ENCODE measurements around the gene MMD2.
"Not testable (repeated sequence)": the region's sequence is repeated elsewhere in the genome, so short reads cannot be mapped to it uniquely, and the experiment has no call there.

MMD2 gene, protein sequence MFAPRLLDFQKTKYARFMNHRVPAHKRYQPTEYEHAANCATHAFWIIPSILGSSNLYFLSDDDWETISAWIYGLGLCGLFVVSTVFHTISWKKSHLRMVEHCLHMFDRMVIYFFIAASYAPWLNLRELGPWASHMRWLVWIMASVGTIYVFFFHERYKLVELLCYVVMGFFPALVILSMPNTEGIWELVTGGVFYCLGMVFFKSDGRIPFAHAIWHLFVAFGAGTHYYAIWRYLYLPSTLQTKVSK

DNA sequence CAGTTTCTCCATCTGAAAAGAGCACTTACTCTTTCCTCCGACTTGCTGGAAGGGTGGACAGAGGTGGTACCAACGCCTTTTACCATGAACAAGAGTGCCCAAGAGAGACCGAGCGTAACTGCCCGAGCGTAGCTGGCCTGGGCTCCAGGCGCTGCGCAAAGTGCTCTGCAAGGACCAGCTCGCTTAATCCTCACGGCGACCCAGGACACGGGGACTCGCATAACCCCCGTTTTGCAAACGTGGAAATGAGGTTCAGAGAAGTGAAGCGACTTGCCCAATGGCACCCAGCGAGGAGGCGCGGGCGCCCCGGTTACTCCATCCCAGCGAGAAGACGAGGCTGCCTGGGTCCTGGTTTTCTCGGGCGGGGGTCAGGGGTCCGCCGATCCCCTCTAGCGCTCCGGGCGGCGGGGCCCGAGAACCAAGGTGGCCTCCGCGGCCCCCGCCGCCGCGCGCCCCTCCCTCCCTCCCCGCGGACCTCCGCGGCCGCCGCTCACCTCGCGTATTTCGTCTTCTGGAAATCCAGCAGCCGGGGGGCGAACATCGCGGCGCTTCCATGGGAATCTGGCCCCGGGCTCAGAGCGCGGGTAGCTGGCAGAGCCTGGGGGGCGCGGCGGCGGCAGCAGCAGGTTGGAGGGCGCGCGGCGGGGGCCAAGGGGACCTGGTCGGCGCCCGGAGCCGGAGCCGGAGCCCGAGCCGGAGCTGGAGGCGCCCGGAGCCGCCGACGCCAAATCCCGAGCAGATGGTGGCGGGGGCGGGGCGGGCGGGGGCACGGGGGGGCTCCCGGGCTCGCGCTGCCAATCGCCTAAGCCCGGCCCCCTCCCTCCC, at the start of gene MMD2:
Gene MMD2 (minus strand): TSS at position 711 of the 825 bp plus-strand sequence. CDS start 170 bp downstream, at position 541.
- DNase-seq: peak; percentile 2

DNA sequence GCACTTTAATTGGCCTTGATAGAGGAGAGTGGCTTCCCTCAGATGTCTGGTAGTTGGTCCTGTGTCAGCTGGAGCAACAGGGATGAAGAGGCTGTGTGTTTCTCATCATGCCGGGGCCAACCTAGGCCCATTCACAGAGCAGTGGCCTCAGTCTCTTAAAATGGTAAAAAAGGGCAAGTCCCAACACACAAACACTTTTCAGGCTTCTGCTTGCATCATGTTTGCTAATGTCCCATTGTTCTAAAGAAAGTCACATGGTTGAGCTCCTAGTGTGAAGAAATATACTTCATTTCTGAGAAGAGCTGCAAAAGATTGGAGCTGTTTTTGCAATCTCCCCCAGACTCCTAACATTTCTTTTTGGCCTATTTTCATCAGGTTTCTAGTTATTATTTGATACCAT, 46.1 kb upstream of the MMD2 start:
- no peak for DNase-seq

DNA sequence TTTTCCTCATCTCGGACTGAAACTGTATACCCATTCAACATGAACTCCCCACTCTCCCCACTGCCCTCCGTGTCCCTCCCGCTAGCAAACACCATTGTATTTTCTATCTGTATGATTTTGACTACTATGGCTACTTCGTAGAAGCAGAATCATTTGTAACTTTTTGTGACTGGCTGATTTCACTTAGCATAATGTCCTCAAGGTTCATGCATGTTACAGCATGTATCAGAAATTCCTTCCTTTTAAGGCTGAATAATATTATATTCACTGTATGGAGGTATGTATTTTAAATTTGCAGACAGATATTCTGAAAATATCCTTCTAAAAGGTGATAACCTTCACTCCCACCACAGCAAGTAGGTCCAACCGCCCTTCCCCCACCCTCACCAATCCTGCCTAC, 42.9 kb upstream of the MMD2 start:
- DNase-seq: no peak

DNA sequence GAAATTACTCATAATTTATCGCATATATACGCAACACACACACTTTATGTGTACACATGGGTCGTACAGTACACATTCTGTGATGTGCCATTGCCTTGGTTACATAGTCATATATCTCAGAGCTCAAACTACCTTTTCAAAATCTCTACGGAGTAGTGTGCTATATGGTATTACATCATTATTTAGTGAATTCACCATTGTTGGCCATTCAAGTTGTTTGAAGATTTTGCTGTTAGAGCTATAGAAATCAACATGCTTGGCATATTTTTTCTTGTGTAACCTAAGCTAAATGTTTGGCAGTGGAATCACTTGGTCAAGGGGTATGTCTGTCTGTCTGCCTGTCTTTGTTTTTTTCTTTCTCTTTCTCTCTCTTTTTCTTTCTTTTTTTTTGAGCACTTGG, 42.0 kb upstream of the MMD2 start:
- DNase-seq: no peak

DNA sequence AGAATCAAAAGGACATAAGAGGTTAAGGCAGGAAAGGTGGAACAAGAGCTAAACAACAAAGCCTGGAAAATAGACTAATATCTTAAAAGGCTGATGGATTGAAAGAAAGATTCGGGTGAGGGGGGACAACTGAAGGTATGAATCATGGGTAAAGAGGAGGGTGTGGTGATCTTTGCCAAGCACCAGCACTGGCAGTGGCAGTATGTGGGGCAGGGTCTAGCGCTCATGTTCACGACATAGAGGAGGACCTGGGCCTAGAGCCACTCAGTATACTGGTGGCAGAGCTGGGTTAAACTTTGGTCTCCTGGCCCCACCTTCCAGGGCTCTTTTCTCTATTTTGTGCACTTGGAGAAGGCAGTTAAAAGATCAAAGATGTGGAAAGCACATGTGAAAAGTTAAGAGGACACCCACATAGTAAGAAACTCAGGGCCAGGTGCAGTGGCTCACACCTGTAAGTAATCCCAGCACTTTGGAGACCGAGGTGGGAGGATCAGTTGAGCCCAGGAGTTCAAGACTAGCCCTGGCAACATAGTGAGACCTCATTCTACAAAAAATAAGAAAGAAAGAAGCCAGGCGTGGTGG, 40.5 kb upstream of the MMD2 start:
- DNase-seq: no peak

DNA sequence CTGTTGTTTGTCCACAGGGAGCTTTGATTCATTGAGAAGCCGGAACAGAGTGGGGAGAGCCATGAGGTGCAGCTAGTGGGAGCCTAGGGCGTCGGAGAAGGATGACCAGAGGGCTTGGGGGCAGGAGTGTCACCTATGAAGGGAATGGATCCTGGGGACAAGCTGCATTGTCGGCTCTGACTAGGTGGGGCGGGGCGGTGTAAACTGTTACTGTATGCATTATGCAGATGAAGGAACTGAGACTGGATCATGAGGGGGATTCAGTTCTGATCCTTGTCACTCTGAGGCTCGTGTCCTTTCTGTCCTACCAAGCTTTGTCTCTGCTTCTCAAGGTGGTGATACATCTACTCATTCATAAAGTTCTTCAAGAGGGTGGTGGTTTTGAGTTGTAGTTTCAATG, 39.9 kb upstream of the MMD2 start:
- no peak for DNase-seq

DNA sequence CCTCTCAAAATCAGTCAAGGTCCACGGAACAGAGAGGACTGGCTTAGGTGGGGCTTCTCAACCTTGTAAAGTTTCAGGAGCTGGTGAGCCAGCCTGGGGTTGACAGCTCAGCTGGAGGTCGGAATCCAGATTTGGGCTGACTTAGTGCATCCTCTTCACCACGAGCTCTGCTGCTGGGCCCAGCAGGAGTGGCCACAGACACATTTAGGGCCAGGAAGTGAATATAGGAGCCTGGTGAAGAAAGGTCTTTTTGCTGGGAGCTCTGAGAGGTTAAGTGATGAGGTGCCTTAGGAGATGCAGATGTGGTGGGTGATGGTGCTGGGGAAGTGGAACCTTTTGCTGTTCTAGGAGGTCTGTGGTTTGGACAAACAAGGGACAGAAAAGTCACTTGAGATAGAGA, 39.3 kb upstream of the MMD2 start:
- no peak for DNase-seq

DNA sequence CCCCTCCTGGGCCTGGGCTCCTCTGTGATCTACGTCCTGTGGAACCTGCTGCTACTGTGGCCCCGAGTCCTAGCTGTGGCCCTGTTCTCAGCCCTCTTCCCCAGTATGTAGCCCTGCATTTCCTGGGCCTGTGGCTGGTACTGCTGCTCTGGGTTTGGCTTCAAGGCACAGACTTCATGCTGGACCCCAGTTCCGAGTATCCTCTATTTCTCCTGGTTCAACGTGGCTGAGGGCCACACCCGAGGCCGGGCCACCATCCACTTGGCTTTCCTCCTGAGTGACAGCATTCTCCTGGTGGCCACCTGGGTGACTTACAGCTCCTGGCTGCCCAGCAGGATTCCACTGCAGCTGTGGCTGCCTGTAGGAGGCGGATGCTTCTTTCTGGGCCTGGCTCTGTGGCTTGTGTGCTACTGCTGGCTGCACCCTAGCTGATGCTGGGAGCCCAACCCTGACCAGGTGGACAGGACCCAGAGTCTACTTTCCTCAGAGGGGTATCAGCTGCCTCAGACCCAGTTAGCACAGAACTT, 37.8 kb upstream of the MMD2 start:
- no peak for DNase-seq

DNA sequence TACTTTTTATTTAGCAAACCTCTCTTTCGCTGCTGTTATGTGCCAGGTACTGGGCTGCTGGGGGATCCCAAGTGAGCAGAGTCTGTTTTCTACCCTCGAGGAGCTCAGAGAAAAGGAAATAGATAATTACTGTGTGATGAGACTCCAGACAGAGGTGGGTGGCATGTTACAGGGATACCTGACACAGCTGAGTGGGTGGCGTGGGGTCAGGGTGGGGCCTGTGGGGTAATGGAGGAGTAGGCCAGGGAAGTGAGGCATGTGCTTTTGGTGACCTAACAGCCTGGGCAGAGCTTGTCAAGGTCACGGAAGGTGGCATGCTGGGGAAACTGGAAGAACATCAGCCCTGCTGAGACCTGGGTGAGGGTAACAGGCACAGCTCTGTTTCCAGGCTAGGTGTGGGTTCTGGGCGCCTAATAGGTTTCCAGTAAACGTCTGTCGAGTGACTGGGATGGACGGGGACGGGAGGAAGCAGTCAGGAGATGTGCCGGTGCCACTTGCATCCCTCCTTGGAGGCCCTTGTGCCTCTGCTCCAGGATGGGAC, 36.5 kb upstream of the MMD2 start:
- DNase-seq: no peak

DNA sequence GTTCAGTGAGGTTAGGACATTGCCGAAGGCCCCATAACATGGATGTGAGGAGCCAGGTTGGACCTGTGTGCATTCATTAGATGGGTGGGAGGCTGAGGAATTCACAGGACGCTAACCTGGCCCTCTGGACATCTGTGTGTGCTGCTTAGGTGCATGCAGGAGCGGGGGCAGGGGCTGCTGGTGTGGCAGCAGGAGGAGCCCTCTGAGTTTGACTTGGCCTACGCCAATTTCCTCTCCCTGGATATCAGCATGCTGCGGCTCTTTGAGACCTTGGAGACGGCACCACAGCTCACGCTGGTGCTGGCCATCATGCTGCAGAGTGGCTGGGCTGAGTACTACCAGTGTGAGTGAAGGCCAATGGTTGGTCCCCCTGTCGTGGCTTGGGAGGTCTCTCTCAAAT, 34.5 kb upstream of the MMD2 start:
- no peak for DNase-seq

DNA sequence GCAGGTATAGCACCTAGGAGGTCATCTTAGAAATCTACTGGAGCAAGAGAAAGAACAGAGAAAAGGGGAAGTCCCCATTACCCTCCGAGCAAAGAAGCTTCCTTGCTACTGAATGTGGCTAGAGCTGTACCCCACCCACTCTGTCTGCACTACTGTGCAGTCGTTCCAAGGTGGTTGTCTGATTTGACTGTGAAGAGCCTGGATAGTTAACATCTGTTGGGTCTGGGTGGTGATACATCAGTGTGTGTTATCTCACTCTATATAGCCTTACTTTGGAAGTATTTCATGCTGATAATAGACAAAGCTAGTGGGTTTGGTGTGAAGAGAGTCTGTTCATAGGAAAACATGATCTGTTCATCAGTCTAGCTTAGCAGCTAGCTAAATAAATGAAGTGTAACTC, 23.8 kb upstream of the MMD2 start:
- not testable (repeated sequence) for DNase-seq

DNA sequence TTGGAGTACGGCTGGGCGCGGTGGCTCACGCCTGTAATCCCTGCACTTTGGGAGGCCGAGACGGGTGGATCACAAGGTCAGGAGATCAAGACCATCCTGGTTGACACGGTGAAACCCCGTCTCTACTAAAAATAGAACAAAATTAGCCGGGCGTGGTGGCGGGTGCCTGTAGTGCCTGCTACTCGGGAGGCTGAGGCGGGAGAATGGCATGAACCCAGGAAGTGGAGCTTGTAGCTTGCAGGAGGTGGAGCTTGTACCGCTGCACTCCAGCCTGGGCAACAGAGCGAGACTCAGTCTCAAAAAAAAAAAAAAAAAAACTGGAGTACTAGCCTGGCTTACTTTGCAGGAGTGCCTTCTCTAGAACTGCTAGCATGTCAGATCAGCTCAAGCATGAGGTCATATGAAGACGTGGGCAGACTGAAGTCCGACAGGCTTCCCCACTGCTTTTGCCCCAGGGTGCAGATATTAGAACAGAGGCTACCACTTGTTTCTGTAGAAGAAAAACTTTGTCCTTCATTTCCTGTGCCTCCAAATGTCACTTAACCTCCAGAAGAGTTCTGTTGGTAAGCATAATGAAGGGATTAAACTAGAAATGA, 22.4 kb upstream of the MMD2 start:
- not testable (repeated sequence) for DNase-seq

DNA sequence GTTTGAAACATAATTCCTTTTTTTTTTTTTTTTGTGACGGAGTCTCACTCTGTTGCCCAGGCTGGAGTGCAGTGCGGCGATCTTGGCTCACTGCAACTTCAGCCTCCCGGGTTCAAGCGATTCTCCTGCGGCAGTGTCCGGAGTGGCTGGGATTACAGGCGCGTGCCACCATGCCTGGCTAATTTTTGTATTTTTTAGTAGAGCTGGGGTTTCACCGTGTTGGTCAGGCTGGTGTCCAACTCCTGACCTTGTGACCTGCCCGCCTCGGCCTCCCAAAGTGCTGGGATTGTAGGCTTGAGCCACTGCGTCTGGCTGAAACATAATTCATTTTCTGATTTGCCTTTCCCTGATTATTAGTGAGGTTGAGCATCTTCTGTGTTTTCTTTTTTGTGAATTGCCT, 16.6 kb upstream of the MMD2 start:
- DNase-seq: not testable (repeated sequence)

DNA sequence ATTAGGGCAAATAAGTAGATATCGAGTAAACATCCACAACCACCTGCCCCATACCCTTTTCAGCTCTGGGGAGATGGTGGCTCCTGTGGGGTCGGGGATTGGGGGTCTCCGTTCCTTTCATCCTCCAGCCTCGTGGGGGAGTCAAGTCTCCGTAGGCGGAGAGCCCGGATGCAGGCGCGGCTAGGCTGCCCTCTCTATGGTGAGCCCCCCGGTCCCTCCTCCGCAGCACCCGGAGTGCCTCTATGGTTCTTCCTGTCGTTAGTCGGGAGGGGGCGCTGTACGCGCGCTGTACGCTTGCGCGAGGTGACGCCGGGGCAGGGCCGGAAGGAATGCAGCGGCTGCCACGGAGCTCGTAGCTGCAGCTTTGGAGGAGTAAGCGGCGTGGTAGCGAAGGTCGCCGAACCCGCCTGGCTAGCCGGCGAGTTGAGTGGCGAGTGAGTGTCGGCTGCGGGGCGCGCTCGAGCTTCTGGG, 14.8 kb upstream of the MMD2 start:
- peak; percentile 89 for DNase-seq

DNA sequence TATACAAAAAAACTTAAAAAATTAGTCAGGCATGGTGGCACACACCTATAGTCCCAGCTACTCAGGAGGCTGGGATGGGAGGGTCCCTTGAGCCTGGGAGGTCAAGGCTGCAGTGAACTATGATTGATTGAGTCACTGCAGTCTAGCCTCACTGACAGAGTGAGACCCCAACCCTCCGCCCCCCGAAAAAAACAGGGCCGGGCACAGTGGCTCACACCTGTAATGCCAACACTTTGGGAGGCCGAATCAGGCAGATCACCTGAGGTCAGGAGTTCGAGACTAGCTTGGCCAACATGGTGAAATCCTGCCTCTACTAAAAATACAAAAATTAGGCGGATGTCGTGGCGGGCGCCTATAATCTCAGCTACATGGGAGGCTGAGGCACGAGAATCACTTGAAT, 13.5 kb upstream of the MMD2 start:
- DNase-seq: not testable (repeated sequence)

DNA sequence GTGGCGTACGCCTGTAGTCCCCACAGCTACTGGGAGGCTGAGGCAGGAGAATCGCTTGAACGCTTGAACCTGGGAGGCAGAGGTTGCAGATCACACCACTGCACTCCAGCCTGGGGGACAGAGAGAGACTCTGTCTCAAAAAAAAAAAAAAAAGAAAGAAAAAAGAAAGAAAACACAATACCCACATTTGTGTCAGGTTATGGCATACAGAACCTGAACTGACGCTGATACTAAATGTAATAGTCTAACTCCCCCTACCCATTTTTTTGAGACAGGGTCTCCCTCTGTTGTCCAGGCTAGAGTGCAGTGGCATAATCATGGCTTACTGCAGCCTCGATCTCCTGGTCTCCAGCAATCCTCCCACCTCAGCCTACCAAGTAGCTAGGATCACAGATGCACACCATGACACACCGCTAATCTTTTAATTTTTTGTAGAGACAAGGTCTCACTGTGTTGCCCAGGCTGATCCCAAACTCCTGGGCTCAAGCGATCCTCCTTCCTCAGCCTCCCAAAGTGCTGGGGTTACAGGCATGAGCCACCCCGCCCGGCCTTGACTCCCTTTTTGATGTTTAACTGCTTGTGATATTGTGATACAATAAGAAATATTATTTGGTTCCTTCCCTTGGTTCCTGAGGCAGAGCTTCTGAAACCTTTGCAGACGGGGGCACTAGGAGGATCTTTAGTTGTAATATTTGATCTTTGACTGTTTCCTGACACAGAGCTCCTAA, 6.5 kb upstream of the MMD2 start:
- no peak for DNase-seq

DNA sequence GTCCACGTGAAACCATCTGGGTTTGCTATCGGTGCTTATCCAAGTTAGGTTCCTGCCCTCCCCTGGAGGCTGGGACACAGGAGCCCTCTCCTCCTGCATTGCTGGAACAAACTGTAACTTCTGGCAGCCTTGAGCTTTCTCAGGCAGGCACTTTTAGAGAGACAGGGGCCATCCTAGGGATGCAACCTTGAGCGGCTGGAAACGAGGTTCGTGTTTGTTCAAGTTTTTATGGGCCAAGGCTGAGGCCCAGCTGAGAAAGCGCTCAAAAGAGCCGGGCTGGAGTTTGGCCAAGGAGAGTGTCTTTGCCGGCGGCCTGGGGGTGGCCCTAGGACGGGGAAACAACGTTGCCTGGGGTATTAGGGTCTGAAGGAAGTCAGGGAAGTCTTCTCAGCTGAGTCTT, 5.5 kb upstream of the MMD2 start:
- no peak for DNase-seq

DNA sequence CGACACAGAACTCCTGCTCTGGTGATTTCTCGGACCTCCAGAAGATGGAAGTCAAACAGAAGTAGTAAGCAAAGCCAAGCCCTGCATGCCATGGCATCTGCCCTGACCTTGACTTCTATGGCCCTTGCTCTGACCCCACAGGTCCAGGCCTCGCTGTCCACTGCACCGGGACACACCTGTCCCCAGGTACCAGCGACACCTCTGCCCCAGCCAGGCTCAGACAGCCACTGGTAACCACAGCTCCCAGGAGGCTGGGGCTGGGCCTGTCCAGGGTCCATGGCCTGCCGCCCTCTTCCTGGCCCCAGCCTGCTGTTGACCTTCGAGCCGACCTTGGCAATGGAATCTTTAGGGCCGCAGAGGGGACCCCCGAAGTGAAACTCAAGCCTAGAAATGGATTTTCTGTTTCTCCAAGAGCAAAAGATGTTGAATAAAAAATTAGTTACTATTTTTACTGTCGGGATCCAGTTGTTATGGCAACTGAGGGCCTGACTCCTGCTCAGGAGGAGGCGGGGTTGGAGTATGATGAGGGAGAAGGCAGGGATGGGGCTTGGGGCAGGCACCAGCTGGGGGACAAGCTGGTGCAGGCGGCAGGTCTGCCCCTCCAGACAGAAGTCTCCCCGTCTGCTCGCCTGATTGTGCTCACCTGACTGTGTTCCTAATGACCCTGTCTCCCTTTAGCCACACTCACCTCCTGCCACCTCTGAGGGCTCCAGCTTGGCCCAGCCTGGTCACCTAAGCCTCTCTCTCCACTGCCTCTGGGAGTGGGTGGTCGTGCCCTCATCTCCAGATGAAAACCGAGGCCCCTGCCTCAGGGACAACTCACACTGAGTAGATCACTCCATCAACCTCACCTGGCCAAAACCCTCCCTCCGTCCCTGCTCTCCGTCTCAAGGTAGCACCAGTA, 4.1 kb upstream of the MMD2 start:
- DNase-seq: no peak

DNA sequence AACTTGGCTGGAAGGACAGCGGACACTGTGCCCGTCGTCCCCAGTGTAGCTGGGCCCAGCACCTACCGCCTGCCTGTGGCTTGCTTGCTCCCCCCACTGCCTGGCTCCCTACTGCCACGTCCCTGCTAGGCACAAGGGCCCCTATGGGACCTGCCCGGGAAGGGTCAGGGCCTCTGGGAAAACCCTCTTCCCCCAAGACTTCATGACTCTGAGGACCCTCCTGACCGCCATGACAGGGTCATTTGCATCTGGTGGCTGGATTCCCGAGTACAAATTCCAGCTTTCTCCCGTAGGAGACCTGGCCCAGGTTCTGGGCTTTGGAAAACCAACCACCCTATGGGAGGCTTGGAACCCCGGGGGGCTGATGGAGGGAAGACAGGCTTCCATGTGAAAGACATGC, 1.4 kb upstream of the MMD2 start:
- DNase-seq: no peak

DNA sequence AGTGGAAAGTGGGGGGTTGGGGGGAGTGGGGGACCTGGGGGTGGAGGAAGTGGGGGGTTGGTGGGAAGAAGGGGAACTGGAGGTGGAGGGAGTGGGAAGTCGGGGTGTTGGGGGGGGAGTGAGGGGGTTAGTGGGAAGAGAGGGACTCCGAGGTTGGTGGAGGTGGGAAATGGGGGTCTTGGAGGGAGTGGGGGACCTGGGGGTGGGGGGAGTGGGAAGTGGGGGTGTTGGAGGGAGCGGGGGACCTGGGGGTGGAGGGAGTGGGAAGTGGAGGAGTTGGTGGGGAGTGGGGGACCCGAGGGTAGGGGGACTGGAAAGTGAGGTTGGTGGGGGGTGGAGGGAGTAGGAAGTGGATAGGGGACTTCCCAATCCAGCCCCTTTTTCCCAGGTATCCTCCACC, 906 bp upstream of the MMD2 start:
- DNase-seq: no peak

DNA sequence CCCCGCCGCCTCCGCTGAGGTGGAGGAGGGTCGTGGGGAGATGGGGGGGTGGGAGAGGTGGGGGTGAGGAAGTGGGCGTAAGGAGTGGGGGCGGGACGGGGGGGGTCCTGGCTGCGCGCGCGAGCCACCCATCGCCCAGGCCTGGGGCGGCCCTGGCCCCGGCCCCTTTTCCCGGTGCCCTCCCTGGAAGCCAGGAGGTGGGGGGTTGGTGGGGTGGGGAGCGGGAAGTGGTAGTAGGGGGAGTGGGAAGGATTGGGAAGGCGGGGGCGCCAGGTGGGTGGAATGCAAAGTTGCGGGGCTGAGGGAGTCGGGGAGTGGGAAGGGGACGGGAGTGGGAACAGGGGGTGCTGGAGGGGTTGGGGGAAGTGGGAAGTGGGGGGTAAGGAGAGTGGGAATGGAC, 319 bp upstream of the MMD2 start:
- no peak for DNase-seq
